Neuron (in vitro differentiated cells): ENCODE measurements around the gene LRTM2.

Experiments used
- H2AFZ ChIP-seq: one replicate; pipeline ENCODE4 v1.6.1; 2013; ENCODE audit warnings: low read depth, mild to moderate bottlenecking, inconsistent platforms, low read length, moderate library complexity
- H3K27me3 ChIP-seq: one replicate; pipeline ENCODE4 v1.6.1; 2013; ENCODE audit warnings: low read length; ENCODE audit not compliant: insufficient read depth
- H3K36me3 ChIP-seq: one replicate; pipeline ENCODE4 v1.6.1; 2013; ENCODE audit warnings: low read length; ENCODE audit not compliant: insufficient read depth
- H3K4me1 ChIP-seq: one replicate; pipeline ENCODE4 v1.6.1; 2013; ENCODE audit warnings: low read length; ENCODE audit not compliant: insufficient read depth
- H3K4me3 ChIP-seq: 2 replicates; pipeline ENCODE4 v1.5.1; 2013; ENCODE audit warnings: mild to moderate bottlenecking, low read length, moderate library complexity
- H3K9me3 ChIP-seq: one replicate; pipeline ENCODE4 v1.6.1; 2013; ENCODE audit warnings: low read length

Gene LRTM2

GRCh38 chr12:1820191-1820895 is at the start of gene LRTM2:
Gene LRTM2 (plus strand): TSS chr12:1820565. CDS start chr12:1828149, 7,584 bp downstream.
- no peak within 1 kb of the TSS for H3K4me3 ChIP-seq
- H3K27me3 ChIP-seq, result peaks cover 65% of the 10 kb centered on the region

GRCh38 chr12:1773937-1774655 is 46.3 kb upstream of the LRTM2 start:
- Histone ChIP-seq H3K36me3 (peaks cover 18% of the 10 kb centered on the region), H3K4me3 (no peak overlapping the region), H3K9me3 (no peaks in the 10 kb centered on the region), H3K27me3 (no peaks in the 10 kb centered on the region), H2AFZ (no peak overlapping the region), H3K4me1 (peaks cover 5% of the 10 kb centered on the region)

More at GRCh38 chr12:1820191-1820895, at the start of gene LRTM2:
- H3K36me3 ChIP-seq, result no peaks in the 10 kb centered on the region
- H2AFZ ChIP-seq, result no peak within 1 kb of the TSS
- H3K4me1 ChIP-seq, result no peaks in the 10 kb centered on the region
- H3K9me3 ChIP-seq, result peaks cover 2% of the 10 kb centered on the region

- no peak overlapping the region for H3K4me3 ChIP-seq
Measured at GRCh38 chr12:1776170-1776921, 44.0 kb upstream of the LRTM2 start.

GRCh38 chr12:1777798-1778197 is 42.6 kb upstream of the LRTM2 start:
- Histone ChIP-seq H3K4me1 (peaks cover 5% of the 10 kb centered on the region), H3K27me3 (no peaks in the 10 kb centered on the region), H3K36me3 (peaks cover 17% of the 10 kb centered on the region)

More at GRCh38 chr12:1776170-1776921, 44.0 kb upstream of the LRTM2 start:
- Histone ChIP-seq H2AFZ (no peak overlapping the region), H3K36me3 (peaks cover 20% of the 10 kb centered on the region), H3K4me1 (peaks cover 5% of the 10 kb centered on the region), H3K9me3 (no peaks in the 10 kb centered on the region), H3K27me3 (no peaks in the 10 kb centered on the region)

GRCh38 chr12:1778911-1779310 is 41.5 kb upstream of the LRTM2 start:
- no peak overlapping the region for H3K4me3 ChIP-seq
- H3K4me1 ChIP-seq, result peaks cover 5% of the 10 kb centered on the region
- H3K36me3 ChIP-seq, result peaks cover 18% of the 10 kb centered on the region
- no peaks in the 10 kb centered on the region for H3K9me3 ChIP-seq
- no peak overlapping the region for H2AFZ ChIP-seq
- H3K27me3 ChIP-seq, result no peaks in the 10 kb centered on the region

More at GRCh38 chr12:1777798-1778197, 42.6 kb upstream of the LRTM2 start:
- Histone ChIP-seq H3K4me3 (no peak overlapping the region), H3K9me3 (no peaks in the 10 kb centered on the region), H2AFZ (no peak overlapping the region)

- Histone ChIP-seq H3K4me1 (peaks cover 5% of the 10 kb centered on the region), H3K36me3 (peaks cover 25% of the 10 kb centered on the region)
Measured at GRCh38 chr12:1779783-1780182, 40.6 kb upstream of the LRTM2 start.

GRCh38 chr12:1781772-1782171 is 38.6 kb upstream of the LRTM2 start:
- Histone ChIP-seq H3K36me3 (peaks cover 42% of the 10 kb centered on the region), H3K27me3 (no peaks in the 10 kb centered on the region), H3K4me3 (no peak overlapping the region), H3K9me3 (no peaks in the 10 kb centered on the region), H2AFZ (no peak overlapping the region), H3K4me1 (peaks cover under 1% of the 10 kb centered on the region)

More at GRCh38 chr12:1779783-1780182, 40.6 kb upstream of the LRTM2 start:
- Histone ChIP-seq H3K9me3 (no peaks in the 10 kb centered on the region), H2AFZ (no peak overlapping the region), H3K4me3 (no peak overlapping the region), H3K27me3 (no peaks in the 10 kb centered on the region)

GRCh38 chr12:1782215-1782614 is 38.1 kb upstream of the LRTM2 start:
- Histone ChIP-seq H3K36me3 (peaks cover 45% of the 10 kb centered on the region), H3K4me1 (no peaks in the 10 kb centered on the region), H2AFZ (no peak overlapping the region), H3K4me3 (no peak overlapping the region), H3K9me3 (no peaks in the 10 kb centered on the region), H3K27me3 (no peaks in the 10 kb centered on the region)

GRCh38 chr12:1787714-1788113 is 32.7 kb upstream of the LRTM2 start:
- H3K4me3 ChIP-seq, result no peak overlapping the region
- H3K9me3 ChIP-seq, result no peaks in the 10 kb centered on the region
- H3K27me3 ChIP-seq, result no peaks in the 10 kb centered on the region
- H3K36me3 ChIP-seq, result peaks cover 42% of the 10 kb centered on the region
- H2AFZ ChIP-seq, result no peak overlapping the region
- H3K4me1 ChIP-seq, result no peaks in the 10 kb centered on the region

GRCh38 chr12:1790444-1790843 is 29.9 kb upstream of the LRTM2 start:
- Histone ChIP-seq H3K27me3 (no peaks in the 10 kb centered on the region), H3K4me3 (no peak overlapping the region), H2AFZ (no peak overlapping the region), H3K4me1 (no peaks in the 10 kb centered on the region), H3K36me3 (peaks cover 25% of the 10 kb centered on the region), H3K9me3 (no peaks in the 10 kb centered on the region)

GRCh38 chr12:1791104-1791841 is 29.1 kb upstream of the LRTM2 start:
- peaks cover 17% of the 10 kb centered on the region for H3K36me3 ChIP-seq
- no peak overlapping the region for H3K4me3 ChIP-seq
- H2AFZ ChIP-seq, result no peak overlapping the region
- H3K9me3 ChIP-seq, result no peaks in the 10 kb centered on the region
- H3K27me3 ChIP-seq, result no peaks in the 10 kb centered on the region
- peaks cover 3% of the 10 kb centered on the region for H3K4me1 ChIP-seq

GRCh38 chr12:1792406-1792805 is 28.0 kb upstream of the LRTM2 start:
- H3K27me3 ChIP-seq, result no peaks in the 10 kb centered on the region
- no peaks in the 10 kb centered on the region for H3K9me3 ChIP-seq
- H3K4me1 ChIP-seq, result peaks cover 3% of the 10 kb centered on the region
- H3K36me3 ChIP-seq, result peaks cover 8% of the 10 kb centered on the region
- no peak overlapping the region for H2AFZ ChIP-seq
- H3K4me3 ChIP-seq, result no peak overlapping the region
